SIG-M5 treated with dmso at 0.1 percent for 504 hours (cell line): Measurements from ENCODE around the gene UPB1.

Experiments used
- DNase-seq: peaks from one replicate; lab custom pipeline; 2025; ENCODE audit not compliant: unreplicated experiment; lab: John Stamatoyannopoulos, UW

Gene UPB1

DNA sequence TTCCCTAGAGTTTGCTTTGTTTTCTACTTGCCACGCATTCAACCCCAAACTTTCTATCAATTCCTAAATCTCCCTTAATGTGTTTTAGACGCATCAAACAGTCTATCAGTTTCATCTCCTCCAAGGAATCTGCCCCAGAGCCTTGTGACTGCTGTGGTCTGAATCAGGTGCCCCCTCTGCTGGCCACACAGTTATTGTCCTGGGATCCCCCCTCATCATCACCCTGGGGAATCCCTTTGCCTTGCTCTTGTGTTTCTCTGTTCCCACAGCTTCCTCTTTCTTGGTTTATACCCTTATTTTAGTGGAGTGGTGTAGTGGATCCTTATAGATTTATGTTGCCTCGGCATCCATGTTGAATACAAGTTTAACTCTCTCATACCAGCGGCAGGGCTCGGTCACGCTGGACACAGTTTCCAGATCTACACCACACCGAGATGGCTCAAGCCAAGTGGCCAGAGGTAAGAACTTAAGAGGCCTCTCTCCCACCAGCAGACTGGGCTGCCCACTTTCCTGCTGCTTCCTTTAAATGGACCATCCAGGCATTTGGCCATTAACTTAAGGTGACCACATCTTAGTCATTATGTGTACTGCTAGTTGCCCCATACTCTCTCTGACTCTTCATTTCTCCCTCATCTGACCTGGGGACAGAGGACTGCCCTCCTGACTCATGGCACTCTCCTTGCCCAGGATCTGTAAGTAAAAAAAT is 8.2 kb downstream of the UPB1 start:
- peak; percentile 94 for DNase-seq

GRCh38 chr22:24503843-24504338 is 8.8 kb downstream of the UPB1 start:
- no peak for DNase-seq

GRCh38 chr22:24504540-24504939 is 9.4 kb downstream of the UPB1 start:
- DNase-seq: no peak

- no peak for DNase-seq
These were observed 10.0 kb downstream of the UPB1 start for GRCh38 chr22:24504956-24505736.

DNA sequence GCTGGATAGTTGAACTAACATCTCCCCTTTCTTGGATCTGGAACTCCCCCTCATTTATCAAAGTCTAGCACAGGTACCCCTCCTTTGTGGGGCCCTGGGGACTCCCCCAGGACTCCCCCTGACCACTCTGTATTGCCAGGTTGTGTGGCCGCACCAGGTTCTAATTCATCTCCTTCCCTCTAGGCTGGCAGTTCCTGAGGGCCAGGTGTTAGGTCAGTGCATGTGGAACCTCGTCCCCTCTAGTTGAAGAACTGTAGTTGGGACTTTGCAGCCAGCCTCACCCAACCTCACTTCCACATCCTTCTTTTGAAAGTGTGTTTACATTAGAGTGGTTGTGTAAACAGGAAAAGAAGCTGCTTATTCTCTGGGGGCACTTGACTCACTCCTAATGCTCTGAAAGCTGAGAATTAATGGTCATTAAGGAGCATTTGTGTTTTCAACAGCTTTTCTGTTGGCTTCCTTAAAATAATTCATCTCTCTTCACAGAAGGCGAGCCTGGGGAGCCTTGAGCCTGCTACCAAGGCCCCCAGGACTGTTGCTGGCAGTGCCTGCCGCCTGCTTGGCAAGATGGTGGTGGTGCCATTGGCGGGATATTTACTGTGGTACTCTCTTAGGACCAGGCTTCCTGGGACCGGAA is 11.8 kb downstream of the UPB1 start:
- peak; percentile 53 for DNase-seq

- no peak for DNase-seq
These were observed 12.6 kb downstream of the UPB1 start for GRCh38 chr22:24507716-24508115.

DNA sequence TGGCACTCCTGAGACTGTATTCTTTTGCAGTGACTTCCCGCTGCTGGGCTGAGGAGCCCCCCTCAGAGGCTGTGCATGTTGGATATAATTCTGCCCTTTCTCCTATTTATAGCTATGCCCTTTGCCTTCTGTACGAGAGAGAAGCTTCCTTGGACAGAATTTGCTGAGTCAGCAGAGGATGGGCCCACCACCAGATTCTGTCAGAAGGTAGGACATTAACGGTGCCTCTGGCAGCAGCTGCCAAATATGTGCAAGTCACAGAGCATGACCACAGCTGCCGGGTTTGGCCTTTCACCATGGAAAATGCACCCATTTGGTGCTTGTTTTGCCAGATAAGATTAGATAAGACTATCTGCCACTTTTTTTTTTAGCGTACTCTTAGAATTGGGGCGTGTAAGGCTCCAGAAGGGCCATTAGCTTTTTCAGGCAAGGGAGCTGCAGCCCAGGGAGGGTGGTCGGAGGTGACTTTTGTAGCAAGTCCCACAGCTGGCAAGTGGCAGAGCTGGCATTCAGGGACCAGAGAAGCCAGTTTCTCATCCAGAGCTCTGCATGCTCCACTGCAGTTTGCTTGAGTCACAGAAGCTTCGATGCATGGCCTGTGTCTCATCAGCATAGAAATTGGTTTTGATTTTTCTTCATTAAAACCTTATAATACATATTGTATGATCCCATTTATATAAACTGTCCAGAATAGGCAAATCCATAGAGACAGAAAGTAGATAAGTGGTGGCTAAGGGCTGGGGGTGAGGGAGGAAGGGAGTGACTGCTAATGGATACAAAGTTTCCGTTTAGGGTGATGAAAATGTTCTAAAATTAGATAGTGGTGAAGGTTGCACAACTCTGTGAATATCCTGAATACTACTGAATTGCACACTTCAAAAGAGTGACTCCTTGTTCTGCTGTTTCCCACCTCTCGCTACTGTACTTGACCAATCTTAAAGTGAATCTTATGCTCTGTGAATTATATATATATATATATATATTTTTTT is 15.8 kb downstream of the UPB1 start:
- DNase-seq: peak; percentile 95

GRCh38 chr22:24512043-24512442 is 16.9 kb downstream of the UPB1 start:
- peak; percentile 78 for DNase-seq

GRCh38 chr22:24513378-24514240 is 18.5 kb downstream of the UPB1 start:
- DNase-seq: no peak

DNA sequence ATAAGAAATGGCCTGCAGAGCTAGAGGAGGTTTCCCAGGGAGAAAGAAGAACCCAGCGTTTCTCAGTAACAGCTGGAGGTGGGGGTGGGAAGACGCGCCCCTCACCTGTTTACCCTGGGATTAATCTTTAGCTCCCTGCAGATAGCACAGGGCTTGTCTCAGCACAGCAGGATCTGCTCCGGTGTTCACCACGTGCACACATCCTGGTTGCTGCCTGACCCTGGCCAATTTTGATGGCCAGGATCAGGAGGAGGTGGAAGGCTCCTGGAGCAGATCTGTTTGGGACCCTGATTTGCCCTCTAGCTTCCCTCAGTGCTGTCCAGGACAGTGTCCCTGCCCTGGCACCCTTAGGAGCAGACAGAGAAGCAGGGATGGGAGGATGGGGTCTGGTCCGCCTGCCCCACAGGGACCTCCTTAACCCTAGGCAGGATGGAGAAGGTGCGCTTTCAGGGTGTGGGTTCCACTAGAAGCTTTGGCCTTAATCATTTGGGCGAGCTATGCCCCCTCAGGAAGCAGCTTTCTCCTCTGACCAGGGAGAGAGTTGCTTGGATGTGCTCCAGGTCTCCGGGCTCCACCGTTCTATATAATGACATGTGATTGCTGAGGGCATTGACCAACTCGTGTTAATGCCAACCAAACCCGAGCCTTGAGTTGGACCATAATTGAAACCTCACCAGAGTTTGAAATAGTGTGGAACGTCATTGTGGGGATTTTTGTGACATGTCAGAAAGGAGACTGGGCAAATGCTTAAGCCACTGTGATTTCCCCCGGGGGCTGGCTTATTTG is 19.3 kb downstream of the UPB1 start:
- DNase-seq: no peak

DNA sequence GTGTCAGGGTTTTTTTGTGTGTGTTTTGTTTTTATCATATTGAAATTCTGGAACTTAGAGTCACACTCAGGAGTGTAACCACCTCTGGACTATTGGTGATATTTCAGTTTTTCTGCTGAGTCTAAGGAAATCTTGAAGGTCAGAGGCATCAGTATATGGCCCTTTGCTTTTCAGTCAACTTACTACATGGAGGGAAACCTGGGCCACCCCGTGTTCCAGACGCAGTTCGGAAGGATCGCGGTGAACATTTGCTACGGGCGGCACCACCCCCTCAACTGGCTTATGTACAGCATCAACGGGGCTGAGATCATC is 19.9 kb downstream of the UPB1 start:
- DNase-seq: no peak

GRCh38 chr22:24516301-24516737 is 21.2 kb downstream of the UPB1 start:
- peak; percentile 54 for DNase-seq

DNA sequence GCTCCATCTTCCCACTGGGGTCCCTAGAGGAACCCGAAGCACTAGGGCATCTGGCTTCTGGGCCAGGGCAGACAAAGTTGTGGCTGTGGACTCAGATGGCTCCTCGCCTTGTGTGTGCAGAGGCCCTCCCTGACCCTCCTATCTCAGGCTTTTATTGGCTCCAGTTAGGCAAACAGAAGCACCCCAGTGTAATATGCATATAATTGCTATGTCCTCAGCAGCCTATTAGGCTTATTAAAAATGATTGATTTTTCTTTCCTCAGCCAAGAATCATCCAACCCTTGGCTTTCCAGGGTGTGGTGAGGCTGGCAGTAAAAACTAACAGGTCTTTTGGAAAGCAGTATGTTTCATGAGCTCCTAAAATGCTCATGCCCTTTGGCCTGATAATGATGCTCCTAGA is 22.3 kb downstream of the UPB1 start:
- no peak for DNase-seq

DNA sequence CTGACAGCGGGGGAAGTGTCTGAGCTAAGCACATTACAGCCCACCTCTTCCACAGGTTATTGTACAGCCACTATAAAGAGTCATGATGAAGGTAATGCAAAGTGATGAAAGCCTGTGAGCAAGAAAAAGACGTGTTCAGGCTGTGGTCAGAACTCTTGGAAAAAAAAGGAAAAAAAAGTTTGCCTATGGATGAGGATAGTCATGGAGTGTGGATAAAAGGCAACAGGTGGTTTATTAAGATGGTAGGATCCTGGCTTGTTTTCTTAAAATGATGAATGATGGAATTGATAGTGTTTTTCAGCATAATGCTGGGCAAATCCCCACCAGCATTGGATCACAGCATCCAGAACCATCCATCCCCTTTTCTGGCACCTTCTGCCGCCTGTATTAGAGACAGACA is 23.1 kb downstream of the UPB1 start:
- DNase-seq: no peak

DNA sequence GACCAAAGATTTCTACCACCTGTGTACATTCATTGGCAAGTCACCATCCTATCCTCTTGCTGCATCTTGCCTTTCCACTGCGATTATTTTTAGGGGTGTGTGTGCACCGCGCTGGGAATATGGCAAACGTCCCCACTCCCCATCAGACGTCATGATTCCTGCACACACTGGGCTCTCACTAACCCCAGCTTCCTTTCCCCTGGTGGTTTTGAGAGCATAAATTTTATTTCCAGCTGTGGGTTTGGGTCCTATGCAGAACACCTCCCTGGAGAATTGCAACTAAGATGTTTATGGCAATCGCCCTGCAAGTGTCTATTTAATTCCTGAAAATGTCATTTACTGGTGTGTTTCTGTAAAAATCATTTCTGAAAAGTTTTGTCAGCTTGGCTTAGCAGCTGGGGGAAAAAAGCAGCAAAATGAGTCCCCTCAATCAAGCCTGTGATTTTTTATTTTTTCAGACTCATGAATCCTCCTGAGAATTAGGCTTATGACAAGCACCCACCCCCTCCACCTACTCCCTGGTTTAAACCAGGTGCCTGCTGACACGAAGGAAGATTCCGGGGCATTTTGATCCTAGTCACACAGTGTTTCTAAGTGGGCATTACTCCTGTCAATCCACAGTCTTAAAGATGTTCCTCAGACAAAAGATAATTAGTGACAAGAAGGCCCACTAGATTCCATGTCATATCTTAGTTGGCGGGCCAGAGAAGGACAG is 23.8 kb downstream of the UPB1 start:
- DNase-seq: no peak

- no peak for DNase-seq
These were observed 24.4 kb downstream of the UPB1 start for GRCh38 chr22:24519496-24519895.

DNA sequence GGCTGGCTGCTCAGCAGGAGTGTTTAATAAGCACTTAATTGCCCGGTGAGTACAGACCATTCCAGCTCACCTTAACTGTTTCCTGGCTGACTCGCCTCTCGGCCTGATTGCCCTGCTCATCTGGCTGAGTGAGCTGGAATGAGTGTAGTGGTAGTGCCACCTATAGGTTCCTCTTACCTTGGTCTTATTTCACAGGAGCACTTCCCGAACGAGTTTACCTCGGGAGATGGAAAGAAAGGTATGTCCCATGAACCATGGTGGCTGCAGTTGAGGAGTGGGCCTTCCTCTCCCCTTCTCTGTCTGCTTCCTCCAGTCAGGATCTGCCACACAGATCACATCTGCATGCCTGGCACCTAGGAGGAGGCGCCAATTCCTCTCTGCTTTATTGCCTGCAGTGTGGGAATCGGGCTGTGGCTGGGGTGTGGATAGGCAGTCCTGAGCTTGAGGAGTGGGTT is 26.7 kb downstream of the UPB1 start:
- DNase-seq: peak; percentile 48

- DNase-seq: no peak
These were observed 28.7 kb downstream of the UPB1 start for GRCh38 chr22:24523873-24524272.
